Thyroid gland (tissue), 4 donors: Measurements from ENCODE around the gene SPATA9. TPM values are rescaled to one million over a fixed set of nuclear protein-coding genes. Genes with fewer than 3 reads are reported as not detected.

Experiments used
- DNase-seq, 2 donors: peaks; one replicate each; pipeline ENCODE4 v3.0.0-alpha.2; 2019
- H3K27ac ChIP-seq, 3 donors: fragments of 200-600 bp; sonication (generic); 1 replicate in 2 of 3; 2 replicates in 1 of 3; pipeline ENCODE4 v1.5.1; 2016 to 2019; ENCODE audit warnings: mild to moderate bottlenecking in 1 of 3, moderate library complexity in 1 of 3
- H3K27me3 ChIP-seq: fragments of 200-600 bp; sonication (generic); one replicate; pipeline ENCODE4 v1.5.1; 2019
- H3K36me3 ChIP-seq, 2 donors: fragments of 200-600 bp; sonication (generic); one replicate each; pipeline ENCODE4 v1.5.1; 2016 to 2019
- H3K4me1 ChIP-seq, 2 donors: fragments of 200-600 bp; sonication (generic); one replicate each; pipeline ENCODE4 v1.5.1; 2017 to 2019
- H3K4me3 ChIP-seq, 3 donors: fragments of 200-600 bp; sonication (generic); replicated peaks in 1 of 3; 1 replicate in 2 of 3; 2 replicates in 1 of 3; pipeline ENCODE4 v1.5.1; 2016; ENCODE audit warnings: mild to moderate bottlenecking in 1 of 3
- H3K9me3 ChIP-seq: fragments of 200-600 bp; sonication (generic); one replicate; pipeline ENCODE4 v1.5.1; 2017
- CTCF ChIP-seq, 6 experiments: fragments of 200-600 bp in 3 of 6; fragments of 450-650 bp in 3 of 6; sonication (generic) in 3 of 6; IDR thresholded peaks; one replicate each; pipeline ENCODE4 v1.5.1; 2016 to 2019; ENCODE audit warnings: antibody characterized with exemption in 6 of 6, mild to moderate bottlenecking in 2 of 6, inconsistent platforms in 1 of 6, moderate library complexity in 1 of 6
- POLR2A ChIP-seq, 2 donors: fragments of 450-650 bp; IDR thresholded peaks; one replicate each; pipeline ENCODE4 v1.6.1; 2017; ENCODE audit warnings: antibody characterized with exemption in 2 of 2, mild to moderate bottlenecking in 2 of 2, moderate library complexity in 1 of 2
- WGBS, 2 donors: methylation state at CpG; one replicate each; pipeline ENCODE4 v1.1.5; 2017; 5-methylcytosine and 5-hydroxymethylcytosine counted together
- intact Hi-C: fragments of 100-400 bp; cut with DNase I; formaldehyde crosslinking; loops from one replicate; pipeline ENCODE4 v1.15.1; 2023
- total RNA-seq, 4 donors: library from RNA; depleted of rRNA; stranded (reverse); fragments of >200 nt; gene quantifications; one replicate each; pipeline ENCODE4 v1.2.3, GENCODE V29; 2016

The SPATA9 gene
- total RNA-seq, 4 donors from 2014 or later = not detected

DNA sequence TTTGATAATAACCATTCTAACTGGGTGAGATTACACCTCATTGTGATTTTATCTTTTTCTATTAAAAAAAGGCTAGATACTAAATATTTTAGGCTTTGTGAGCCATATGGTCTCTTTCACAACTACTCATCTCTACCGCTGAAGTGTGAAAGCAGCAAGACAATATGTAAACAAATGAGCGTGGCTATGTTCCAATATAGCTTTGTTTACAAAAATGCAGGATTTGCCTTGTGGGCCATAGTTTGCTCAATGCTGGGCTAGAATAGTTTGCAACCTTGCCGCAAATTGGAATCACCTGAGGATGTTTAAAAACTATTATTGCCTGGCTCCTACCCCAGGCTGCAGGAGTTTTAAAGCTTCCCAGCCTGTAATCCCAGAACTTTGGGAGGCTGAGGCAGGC, 73.1 kb downstream of the SPATA9 start:
- no peaks in the 10 kb centered on the region for H3K4me1 ChIP-seq
- intact Hi-C loops = no loop called here
- no peak for DNase-seq
- H3K27ac ChIP-seq = no peak overlapping the region
- no peak for TF ChIP-seq POLR2A (IDR thresholded peaks at IDR 0.05)
- TF ChIP-seq CTCF (IDR thresholded peaks at IDR 0.05) = no peak
- H3K4me3 ChIP-seq = no peak overlapping the region
- H3K27me3 ChIP-seq = no peaks in the 10 kb centered on the region
- WGBS, 2 donors = 44 to 63% methylated on average over 3 of the region's 3 CpGs
- no peaks in the 10 kb centered on the region for H3K9me3 ChIP-seq
- no peaks in the 10 kb centered on the region for H3K36me3 ChIP-seq

Other genes with a start within 250 kb of the SPATA9 start
- 100 to 1,000 TPM in 1 of 4 donors, 10 to 100 TPM in 3; 77.0 to 111 (median 91.2) TPM for gene SKIC3, start 128.0 kb downstream of the SPATA9 start, total RNA-seq
- gene ARSK, start 127.9 kb downstream of the SPATA9 start, total RNA-seq = 10 to 100 TPM in 2 of 4 donors, 1 to 10 TPM in 2; 7.8 to 11.4 (median 9.3) TPM
- under 1 TPM in 1 of 4 donors, not detected in 3; 0.42 TPM for gene GPR150, start 62.9 kb downstream of the SPATA9 start, total RNA-seq
- gene RFESD, start 36.2 kb downstream of the SPATA9 start, total RNA-seq = 1 to 10 TPM in 3 of 4 donors, under 1 TPM in 1; 0.63 to 3.7 (median 2.5) TPM
- 10 to 100 TPM; 58.7 to 85.7 (median 68.0) TPM for gene RHOBTB3, start 48.3 kb upstream of the SPATA9 start, total RNA-seq
- gene GLRX, start 139.7 kb upstream of the SPATA9 start, total RNA-seq = 10 to 100 TPM; 30.1 to 68.7 (median 37.7) TPM